H1 (cell line): ENCODE results near the gene WBP1. TPM values are rescaled to one million over a fixed set of nuclear protein-coding genes. Genes with fewer than 3 reads are reported as not detected.

Experiments
- ATF3 ChIP-seq: IDR thresholded peaks from 2 replicates; pipeline ENCODE4 v1.6.1; 2011; ENCODE audit warnings: low read depth, mild to moderate bottlenecking, low read length; ENCODE audit not compliant: insufficient read depth
- GTF2F1 ChIP-seq: IDR thresholded peaks from 2 replicates; pipeline ENCODE4 v1.6.1; 2012; ENCODE audit warnings: low read depth, low read length, improper control_type of control experiment, borderline replicate concordance
- RFX5 ChIP-seq: IDR thresholded peaks from 2 replicates; pipeline ENCODE4 v1.6.1; 2011; ENCODE audit warnings: low read depth, low read length, improper control_type of control experiment, borderline replicate concordance
- YY1 ChIP-seq: IDR thresholded peaks from 2 replicates; pipeline ENCODE4 v1.6.1; 2011; ENCODE audit warnings: low read depth, mild to moderate bottlenecking, low read length
- polyA plus RNA-seq, 7 experiments: library from polyadenylated mRNA; depleted of rRNA in 3 of 7; stranded (reverse) in 5 of 7; unstranded in 2 of 7; fragments of >200 nt in 5 of 7; fragments of 200-250 nt in 2 of 7; gene quantifications; 1 replicate in 5 of 7; 2 replicates in 1 of 7; 4 replicates in 1 of 7; pipeline versions ENCODE4 v1.2.1 to v1.2.3, GENCODE V29; 2011 to 2013; ENCODE audit warnings: missing spikeins in 2 of 7, mixed read lengths in 2 of 7
- total RNA-seq: library from RNA; stranded (reverse); fragmentation: NEBNext Ultra II Directional; extraction: Animal tissue kit (Norgen Biotek cat#: 25700); gene quantifications from 2 replicates; pipeline ENCODE4 v1.2.1, GENCODE V29; 2021

Gene WBP1
- total and polyA plus RNA-seq, 2 of the 8 experiments (the other 6 are each of a cell fraction or from before 2014, with no cell fraction given) = 57.2 to 190 TPM

- TF ChIP-seq RFX5 (no peak), YY1 (no peak), GTF2F1 (no peak), ATF3 (no peak)
These were observed 32.7 kb upstream of the WBP1 start (continued) for GRCh38 chr2:74425523-74425922.
